ENCODE data around the gene ZNF446.

DNA sequence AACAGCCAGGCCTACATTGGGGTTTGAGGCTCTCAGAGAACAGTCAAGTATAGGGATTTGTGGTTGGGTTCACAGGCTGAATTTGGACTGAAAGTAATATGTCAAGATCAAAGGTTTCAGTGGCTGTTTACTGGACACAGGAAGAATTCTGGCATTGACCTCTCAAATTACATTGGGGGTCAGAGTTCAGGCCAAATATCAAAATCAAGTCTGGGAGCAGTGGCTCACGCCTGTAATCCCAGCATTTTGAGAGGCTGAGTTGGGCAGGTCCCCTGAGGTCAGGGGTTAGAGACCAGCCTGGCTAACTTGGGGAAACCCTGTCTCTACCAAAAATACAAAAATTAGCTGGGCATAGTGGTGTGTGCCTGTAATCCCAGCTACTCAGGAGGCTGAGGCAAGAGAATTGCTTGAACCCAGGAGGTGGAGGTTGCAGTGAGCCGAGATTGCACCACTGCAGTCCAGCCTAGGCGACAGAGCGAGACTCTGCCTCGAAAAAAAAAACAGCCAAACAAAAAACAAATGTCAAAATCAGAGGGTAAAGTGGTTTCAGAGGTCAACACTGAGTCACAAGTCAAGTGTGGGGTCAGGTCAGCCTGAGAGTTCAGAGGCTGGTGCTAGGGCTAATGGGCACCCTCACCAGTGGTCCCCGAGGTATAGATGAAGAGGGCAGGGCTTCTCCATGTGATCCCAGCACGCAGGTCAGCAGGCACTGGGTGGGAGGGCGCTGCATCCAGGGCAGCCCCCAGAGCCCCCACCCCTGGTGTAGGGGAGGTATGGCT is 34.1 kb downstream of the ZNF446 start:
- TF ChIP-seq, protein P1, sequence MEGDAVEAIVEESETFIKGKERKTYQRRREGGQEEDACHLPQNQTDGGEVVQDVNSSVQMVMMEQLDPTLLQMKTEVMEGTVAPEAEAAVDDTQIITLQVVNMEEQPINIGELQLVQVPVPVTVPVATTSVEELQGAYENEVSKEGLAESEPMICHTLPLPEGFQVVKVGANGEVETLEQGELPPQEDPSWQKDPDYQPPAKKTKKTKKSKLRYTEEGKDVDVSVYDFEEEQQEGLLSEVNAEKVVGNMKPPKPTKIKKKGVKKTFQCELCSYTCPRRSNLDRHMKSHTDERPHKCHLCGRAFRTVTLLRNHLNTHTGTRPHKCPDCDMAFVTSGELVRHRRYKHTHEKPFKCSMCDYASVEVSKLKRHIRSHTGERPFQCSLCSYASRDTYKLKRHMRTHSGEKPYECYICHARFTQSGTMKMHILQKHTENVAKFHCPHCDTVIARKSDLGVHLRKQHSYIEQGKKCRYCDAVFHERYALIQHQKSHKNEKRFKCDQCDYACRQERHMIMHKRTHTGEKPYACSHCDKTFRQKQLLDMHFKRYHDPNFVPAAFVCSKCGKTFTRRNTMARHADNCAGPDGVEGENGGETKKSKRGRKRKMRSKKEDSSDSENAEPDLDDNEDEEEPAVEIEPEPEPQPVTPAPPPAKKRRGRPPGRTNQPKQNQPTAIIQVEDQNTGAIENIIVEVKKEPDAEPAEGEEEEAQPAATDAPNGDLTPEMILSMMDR (IDR thresholded peaks at IDR 0.05) = no peak
- TF ChIP-seq POLR2A (IDR thresholded peaks at IDR 0.05) = no peak
